Left cardiac atrium (tissue), 4 donors: ENCODE results near the gene CXCL11. TPM values are rescaled to one million over a fixed set of nuclear protein-coding genes. Genes with fewer than 3 reads are reported as not detected.
"Not testable (repeated sequence)": the region's sequence is repeated elsewhere in the genome, so short reads cannot be mapped to it uniquely, and the experiment has no call there.

ENCODE experiments used
- ATAC-seq, 2 donors: fragments of 200-7000 bp; cut with Tn5 transposase; one replicate each; pipeline ENCODE4 v1.9.1; 2020; ENCODE audit warnings: mild to moderate bottlenecking in 2 of 2, moderate library complexity in 2 of 2
- DNase-seq: peaks from one replicate; pipeline ENCODE4 v3.0.0-alpha.2; 2020
- intact Hi-C, 2 donors: fragments of 100-400 bp; cut with DNase I; formaldehyde crosslinking; loops; one replicate each; pipeline versions ENCODE4 v1.14.1 to v1.15.1; 2022 to 2023
- total RNA-seq, 2 donors: library from RNA; stranded (reverse); fragmentation: NEBNext Ultra II Directional; extraction: Animal tissue kit (Norgen Biotek cat#: 25700); gene quantifications; one replicate each; pipeline ENCODE4 v1.2.1, GENCODE V29; 2021
- donor health status: DM: no; HTN: yes; CAD: no.
- donor health status: DM: no; HTN: yes; CAD: no; lungs with severe emphysema.
- donor health status: DM: yes; HTN: yes; CAD: no.
- donor health status: Dilated cardiomyopathy.

CXCL11 gene
- total RNA-seq, 2 donors from 2014 or later = 0.16 TPM; not detected in 1

DNA sequence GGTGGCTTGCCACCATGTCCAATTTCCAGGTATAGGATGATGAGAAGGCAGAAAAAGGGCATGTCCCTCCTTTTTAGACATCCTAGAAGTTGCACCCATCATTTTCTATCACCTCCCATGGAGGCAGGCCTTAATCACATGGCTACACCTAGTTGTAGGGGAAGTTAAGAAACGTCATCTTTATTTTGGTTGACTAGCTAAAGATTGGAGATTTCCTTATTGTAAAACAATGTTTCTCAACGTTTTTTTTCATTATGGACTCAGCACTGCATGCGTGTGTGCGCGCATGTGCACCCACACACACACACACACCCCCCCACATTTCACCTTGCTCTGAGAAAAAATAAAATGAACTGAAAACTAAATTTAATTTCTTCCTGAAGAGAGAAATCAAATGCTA is 26.6 kb downstream of the CXCL11 start:
- no peak for ATAC-seq
- DNase-seq = no peak
- intact Hi-C loops = no loop called here

DNA sequence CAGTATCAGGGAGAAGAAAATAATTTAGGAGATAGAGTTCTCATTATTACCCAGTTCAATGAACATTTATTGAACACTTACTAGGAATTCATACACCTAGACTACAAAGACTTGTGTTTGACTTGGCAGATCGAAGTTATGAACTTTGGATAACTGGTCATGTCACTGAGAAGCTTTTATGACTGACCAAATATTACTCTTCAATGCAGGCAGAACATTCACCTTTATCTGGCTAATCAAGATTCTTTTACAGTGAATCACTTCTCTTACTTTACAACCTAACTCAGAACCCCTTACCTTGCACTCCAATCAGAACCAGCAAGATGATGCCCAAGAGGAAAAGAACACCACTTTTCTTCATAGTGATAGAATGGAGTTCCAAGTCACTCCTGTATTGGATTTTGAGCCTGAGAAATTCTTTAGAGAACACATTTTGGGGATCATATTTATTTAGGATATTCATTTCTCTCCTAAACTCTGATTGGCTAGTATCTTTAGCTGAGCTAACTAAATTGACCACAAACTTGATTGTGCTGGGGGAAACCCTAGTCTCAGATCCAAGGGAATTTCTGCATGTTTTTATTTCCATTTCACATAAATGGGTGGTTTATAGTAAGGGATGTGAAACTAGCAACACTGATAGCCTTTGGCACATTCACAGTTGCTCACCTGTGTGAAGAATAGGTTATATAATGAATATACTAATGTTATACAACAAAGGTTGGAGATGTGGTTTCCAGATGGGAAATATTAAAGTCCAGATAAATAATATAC is 28.6 kb downstream of the CXCL11 start, which contains the start of gene CXCL9:
TSS of gene CXCL9 (minus strand) at position 421 of the 774 bp plus-strand sequence. CDS start at position 361, 60 bp downstream.
- ATAC-seq (no peak), DNase-seq (no peak)
- intact Hi-C loops = no loop called here

DNA sequence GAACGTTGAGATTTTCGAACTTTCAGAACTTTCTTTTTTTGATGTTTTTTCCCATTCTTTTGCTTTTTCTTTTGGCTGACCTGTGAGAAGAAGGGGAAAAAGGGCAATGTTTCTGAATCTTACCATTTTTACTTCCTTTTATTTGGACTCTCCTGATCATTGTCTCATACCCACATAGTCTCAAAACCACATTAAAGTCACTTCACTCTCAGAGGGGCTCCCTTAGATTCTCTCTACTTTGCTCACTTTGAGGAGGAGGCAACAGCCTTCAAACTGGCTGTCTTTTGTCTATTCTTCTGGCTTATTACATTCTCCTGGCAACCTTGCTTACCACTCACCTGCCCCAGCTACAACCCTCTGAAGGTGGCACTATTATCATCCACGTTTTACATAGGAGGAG is 32.2 kb downstream of the CXCL11 start:
- DNase-seq (no peak), ATAC-seq (no peak)
- intact Hi-C loops = no loop called here

DNA sequence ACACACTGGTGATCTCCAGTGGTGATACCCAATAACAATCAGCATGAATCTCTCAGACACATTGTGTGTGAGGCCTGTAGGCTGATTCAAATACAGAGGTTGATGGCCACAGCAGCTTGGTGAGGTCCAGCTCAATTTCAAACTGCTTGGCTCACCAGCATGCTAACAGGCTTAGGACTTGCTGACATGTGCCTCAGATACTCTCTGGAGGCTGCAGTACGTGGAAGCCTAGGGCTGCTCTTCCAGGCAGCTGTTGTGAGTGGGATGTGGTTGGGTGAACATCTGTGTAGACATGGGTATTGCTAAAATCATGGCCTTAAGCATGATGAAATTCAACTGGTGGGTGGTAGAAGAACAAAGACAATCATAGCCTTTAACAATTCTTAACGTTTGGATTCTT is 32.8 kb downstream of the CXCL11 start:
- ATAC-seq (peak in 1 of 2 donors; percentile 38), DNase-seq (no peak)
- intact Hi-C loops = no loop called here

DNA sequence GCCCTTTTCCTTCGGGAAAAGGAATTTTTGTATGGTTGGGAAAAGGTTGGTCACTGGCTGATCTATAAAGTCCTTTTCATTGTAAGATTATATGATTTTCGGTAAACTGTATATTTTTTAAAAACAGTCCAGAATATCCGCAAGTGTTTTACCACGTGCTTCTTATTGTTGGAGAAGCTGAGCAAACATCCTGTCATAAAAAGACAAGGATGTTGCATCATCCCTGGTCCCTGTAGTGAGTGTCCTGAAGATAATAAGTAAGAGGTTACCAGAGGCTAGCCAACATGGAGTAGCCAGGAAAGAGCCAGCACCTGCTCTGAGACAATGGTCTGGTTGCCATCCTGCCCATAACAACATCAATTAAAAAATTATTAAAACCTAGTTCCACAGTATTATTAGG is 33.7 kb downstream of the CXCL11 start:
- DNase-seq (no peak), ATAC-seq (peak in 1 of 2 donors; percentile 30)
- intact Hi-C loops = no loop called here

DNA sequence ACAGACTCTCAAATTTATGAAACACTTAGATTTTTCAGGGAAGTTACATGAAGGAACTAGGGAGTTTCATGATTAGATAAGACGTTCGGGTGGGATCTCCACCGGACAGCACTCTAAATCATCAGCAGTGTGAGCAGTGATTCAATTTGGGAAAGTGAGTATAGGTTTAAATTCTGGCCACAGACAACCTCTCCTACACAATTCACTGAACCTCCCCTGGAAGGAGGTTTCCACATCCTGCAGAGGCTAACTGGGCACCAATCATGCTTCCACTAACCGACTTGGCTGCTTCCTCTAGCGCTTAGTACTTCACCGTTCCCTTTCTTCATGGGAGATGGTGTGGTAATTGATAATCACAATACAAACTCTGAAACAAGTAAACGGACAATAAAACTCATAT is 34.2 kb downstream of the CXCL11 start:
- no peak for DNase-seq
- intact Hi-C loops = no loop called here
- ATAC-seq = no peak

DNA sequence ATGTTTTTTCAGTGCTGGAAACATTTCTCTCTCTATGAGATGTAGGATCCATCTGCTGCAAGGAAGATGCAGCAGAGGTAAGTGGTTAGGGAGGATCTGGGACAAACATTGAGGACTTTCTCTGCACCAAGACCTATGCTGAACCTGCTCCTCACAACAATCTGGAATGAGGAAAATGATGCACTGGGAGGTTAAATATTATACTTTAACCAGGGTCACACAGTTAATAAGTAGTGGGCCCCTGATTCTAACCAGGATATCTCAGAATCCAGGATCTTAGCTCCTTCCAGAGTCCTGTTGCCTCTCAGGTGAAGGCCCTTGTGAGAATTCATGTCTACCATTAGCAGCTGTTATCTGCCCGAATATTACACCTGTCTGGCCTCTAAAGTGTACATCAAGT is 35.6 kb downstream of the CXCL11 start:
- intact Hi-C loops = no loop called here
- no peak for ATAC-seq
- DNase-seq = no peak

DNA sequence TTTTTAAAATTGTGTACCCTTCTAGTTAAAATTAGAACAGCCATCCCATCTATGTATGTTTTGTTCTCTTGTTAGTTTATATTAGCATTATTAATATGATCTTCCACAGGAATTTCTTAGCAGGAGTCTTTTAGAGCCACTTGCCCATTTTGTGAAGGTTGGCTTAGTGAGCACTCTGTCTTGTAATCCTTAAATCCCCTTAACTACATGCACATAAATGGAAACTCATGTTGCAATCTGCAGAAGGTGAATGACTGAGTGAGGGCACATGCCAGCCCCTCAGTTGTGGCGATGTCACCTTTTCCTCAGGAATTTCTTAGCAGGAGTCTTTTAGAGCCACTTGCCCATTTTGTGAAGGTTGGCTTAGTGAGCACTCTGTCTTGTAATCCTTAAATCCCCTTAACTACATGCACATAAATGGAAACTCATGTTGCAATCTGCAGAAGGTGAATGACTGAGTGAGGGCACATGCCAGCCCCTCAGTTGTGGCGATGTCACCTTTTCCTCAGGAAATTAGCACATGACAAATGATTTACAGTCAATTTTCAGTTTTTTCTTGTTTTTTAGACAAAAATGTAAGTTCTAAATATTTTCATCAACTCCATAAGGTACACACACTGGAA is 37.2 kb downstream of the CXCL11 start:
- DNase-seq, ATAC-seq, intact Hi-C loops: not testable (repeated sequence)

DNA sequence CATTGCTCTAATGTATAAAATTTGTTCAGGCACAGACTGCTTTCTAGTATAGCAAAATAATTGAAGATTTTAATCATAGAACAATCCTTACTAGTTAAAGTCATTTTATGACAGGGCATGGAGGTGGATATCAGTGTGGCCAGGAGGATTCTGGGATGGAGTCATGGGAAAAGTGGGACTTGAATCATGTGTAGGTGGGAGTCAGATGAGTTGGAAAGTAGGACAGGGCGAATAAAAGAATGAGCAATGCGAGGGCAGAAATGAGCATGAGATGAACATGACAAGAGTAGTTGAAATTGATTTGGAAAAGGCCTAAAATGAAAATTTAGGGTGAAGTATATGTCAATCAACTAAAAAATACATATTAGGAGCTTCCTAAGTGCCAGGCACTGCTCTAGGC is 37.9 kb downstream of the CXCL11 start:
- ATAC-seq (no peak), DNase-seq (no peak)
- intact Hi-C loops = loop anchor here in 1 of 2 donors (2.0 kb wide), 1 partner anchor 69 kb away; no protein-coding TSS in a partner anchor

DNA sequence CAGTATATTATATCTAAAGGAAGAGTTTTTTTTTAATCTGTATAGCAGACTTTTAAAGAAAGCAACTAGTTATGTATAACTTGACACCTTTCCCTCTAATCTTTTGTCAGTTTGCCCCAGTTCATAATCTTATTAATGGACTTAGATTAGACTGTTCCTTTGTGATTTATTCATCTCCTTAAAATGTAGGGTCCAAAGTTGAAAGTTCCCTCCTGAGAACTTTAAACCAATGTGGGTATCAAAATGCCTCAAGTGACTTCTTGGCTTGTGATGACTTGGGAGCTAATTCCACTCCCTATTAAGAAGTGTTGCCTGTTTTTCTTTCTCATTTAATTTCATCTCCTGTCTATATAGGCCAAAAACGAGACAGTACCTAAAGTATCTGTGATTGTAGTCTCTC is 38.8 kb downstream of the CXCL11 start:
- DNase-seq (no peak), ATAC-seq (no peak)
- intact Hi-C loops = loop anchor here in 1 of 2 donors (2.0 kb wide), 1 partner anchor 70 kb away; no protein-coding TSS in a partner anchor

DNA sequence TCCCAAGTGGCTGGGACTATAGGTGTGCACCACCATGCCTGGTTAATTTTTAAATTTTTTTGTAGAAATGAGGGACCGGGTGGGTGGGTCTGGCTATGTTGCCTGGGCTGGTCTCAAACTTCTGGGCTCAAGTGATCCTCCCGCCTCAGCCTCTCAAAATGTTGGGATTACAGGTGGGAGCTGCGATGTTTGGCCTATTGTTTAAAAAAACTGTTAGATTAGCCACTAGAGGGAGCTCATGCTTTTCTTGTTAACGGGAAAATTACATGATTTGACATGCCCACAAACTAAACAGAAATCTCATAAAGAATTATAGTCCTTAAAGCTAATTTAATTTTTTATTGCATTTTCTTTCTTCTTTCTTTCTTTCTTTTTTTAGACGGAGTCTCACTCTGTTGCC is 40.1 kb downstream of the CXCL11 start:
- ATAC-seq = no peak
- intact Hi-C loops = loop anchor here (1.0 to 2.0 kb wide), 2 partner anchors 71 to 92 kb away; no protein-coding TSS in a partner anchor
- DNase-seq = no peak

DNA sequence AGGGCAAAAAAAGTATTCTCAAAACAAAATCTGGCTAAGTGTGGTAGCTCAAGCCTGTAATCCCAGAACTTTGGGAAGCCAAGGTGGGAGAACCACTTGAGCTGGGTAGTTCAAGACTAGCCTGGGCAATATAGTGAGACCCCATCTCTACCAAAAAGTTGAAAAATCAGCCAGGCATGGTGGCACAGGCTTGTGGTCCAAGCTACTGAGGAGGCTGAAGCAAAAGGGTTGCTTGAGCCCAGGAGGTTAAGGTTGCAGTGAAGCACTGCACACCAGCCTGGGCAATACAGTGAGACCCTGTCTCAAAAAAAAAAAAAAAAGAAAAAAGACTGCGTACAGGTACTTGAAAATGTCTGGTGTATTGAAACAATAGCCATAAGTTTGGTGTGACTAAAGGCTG is 43.4 kb downstream of the CXCL11 start:
- DNase-seq = no peak
- intact Hi-C loops = no loop called here
- no peak for ATAC-seq

DNA sequence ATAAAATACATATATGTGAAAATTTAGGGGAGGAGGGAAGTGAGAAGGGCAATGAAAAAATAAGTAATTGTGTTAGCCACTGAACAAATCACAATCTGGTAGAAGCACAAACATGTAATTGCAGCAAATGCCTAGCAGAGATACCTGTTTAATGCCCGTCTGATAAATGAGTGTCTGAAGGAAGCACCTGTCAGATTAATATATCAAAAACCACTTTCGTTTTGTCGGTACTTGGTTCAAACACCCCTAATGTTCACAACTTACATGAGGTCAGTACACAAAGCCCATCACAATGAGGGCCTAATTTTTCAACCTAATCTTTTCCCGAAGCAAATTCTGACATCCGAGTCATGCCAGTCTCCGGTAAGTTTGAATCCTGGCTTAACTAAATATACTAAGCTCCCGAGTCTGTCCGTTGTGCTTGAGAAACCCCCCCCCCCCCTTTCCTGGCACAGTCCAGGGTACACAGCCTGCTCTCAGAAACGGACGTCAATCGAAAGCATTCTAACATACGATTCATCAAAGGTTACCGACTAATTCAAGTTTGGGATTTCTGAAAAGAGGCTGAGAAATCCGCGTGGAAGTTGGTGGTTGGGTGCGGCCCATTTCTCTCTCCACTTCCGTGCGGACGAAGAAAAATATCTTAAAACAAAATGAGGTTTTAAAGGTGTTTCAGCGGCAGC is 45.9 kb downstream of the CXCL11 start:
- ATAC-seq = peak in 1 of 2 donors; percentile 11

DNA sequence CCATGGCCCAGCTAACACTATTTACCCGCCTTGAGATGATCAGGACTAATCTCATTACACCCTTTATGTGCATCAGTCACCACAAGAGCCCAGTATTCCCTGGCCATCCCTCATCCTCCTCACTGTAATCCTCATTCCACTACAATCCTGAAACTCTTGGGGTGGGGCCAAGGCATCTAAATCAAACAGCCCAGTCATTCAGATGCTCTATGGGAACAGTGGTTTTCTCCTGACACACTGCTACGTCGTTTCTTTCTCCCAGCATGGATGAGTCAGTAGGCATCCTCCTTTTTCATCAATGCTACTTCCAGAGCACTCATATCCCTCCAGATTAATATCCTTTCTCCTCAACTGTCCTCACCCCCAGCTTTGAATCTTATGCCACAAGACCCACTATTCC is 50.8 kb downstream of the CXCL11 start:
- intact Hi-C loops = no loop called here
- no peak for DNase-seq
- ATAC-seq = no peak

More for the DNA sequence above, 45.9 kb downstream of the CXCL11 start:
- intact Hi-C loops = no loop called here
- DNase-seq = no peak

Other genes starting within 250 kb of the CXCL11 start
- gene PPEF2, start 133.6 kb downstream of the CXCL11 start, total RNA-seq = not detected
- 10 to 100 TPM; 12.3 to 13.8 TPM for gene NAAA, start 95.1 kb downstream of the CXCL11 start, total RNA-seq
- gene SDAD1, start 45.1 kb downstream of the CXCL11 start, total RNA-seq = 10 to 100 TPM; 21.0 to 31.6 TPM
- under 1 TPM; 0.38 to 0.50 TPM for gene CXCL9, start 28.6 kb downstream of the CXCL11 start, total RNA-seq
- gene CXCL10, start 12.6 kb downstream of the CXCL11 start, total RNA-seq = under 1 TPM; 0.27 to 0.76 TPM
- gene ART3, start 38.6 kb upstream of the CXCL11 start, total RNA-seq = 10 to 100 TPM; 23.4 to 41.2 TPM
- 10 to 100 TPM; 20.0 to 23.0 TPM for gene NUP54, start 112.3 kb upstream of the CXCL11 start, total RNA-seq
- gene SCARB2, start 177.8 kb upstream of the CXCL11 start, total RNA-seq = 100 to 1,000 TPM; 102 to 112 TPM
- 1 to 10 TPM; 2.2 to 2.9 TPM for gene FAM47E, start 215.7 kb upstream of the CXCL11 start, total RNA-seq